NB4 (cell line): ENCODE measurements around the gene SMO.

Experiments
- DNase-seq: peaks from one replicate; pipeline ENCODE4 v3.0.0; 2010; ENCODE audit warnings: low read depth
- H3K4me3 ChIP-seq: one replicate; pipeline ENCODE4 v1.5.1; 2011; ENCODE audit warnings: mild to moderate bottlenecking, low read depth, low read length, moderate library complexity
- MYC ChIP-seq: IDR thresholded peaks from 2 replicates; pipeline ENCODE4 v1.6.1; 2011; ENCODE audit warnings: low read depth, low read length
- POLR2A ChIP-seq: IDR thresholded peaks from 2 replicates; pipeline ENCODE4 v1.6.1; 2011; ENCODE audit warnings: mild to moderate bottlenecking; ENCODE audit not compliant: insufficient read length; ENCODE audit errors: extremely low read depth
- TF ChIP-seq, protein P1 (sequence below): IDR thresholded peaks from one replicate; pipeline ENCODE4 v1.5.1; 2012; ENCODE audit warnings: low read depth, low read length
- TF ChIP-seq, protein P2 (sequence below): IDR thresholded peaks from 2 replicates; pipeline ENCODE4 v1.6.1; 2011; ENCODE audit warnings: low read depth, low read length

Gene SMO

DNA sequence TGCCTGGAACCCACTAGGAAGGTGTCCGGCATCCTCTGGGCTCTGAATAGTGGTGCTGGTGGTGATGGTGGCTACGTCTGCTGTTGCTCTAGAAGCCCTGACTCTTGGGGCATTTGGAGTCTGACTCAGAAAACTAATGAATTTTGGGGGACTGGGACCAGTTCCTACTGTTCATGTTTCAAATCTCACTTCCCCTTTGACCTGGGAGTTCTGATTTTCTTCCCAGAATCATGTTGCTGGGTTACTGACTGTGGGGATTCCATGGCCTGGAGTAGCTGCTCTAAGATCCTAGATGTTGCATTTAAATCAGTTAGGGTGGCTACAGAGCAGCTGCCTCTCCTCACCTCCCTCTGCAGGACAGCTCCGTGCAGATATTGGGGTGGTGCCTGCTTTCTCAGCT, 40.7 kb upstream of the SMO start:
- TF ChIP-seq, protein P1, sequence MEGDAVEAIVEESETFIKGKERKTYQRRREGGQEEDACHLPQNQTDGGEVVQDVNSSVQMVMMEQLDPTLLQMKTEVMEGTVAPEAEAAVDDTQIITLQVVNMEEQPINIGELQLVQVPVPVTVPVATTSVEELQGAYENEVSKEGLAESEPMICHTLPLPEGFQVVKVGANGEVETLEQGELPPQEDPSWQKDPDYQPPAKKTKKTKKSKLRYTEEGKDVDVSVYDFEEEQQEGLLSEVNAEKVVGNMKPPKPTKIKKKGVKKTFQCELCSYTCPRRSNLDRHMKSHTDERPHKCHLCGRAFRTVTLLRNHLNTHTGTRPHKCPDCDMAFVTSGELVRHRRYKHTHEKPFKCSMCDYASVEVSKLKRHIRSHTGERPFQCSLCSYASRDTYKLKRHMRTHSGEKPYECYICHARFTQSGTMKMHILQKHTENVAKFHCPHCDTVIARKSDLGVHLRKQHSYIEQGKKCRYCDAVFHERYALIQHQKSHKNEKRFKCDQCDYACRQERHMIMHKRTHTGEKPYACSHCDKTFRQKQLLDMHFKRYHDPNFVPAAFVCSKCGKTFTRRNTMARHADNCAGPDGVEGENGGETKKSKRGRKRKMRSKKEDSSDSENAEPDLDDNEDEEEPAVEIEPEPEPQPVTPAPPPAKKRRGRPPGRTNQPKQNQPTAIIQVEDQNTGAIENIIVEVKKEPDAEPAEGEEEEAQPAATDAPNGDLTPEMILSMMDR, result no peak
- no peak overlapping the region for H3K4me3 ChIP-seq
- DNase-seq, result no peak

DNA sequence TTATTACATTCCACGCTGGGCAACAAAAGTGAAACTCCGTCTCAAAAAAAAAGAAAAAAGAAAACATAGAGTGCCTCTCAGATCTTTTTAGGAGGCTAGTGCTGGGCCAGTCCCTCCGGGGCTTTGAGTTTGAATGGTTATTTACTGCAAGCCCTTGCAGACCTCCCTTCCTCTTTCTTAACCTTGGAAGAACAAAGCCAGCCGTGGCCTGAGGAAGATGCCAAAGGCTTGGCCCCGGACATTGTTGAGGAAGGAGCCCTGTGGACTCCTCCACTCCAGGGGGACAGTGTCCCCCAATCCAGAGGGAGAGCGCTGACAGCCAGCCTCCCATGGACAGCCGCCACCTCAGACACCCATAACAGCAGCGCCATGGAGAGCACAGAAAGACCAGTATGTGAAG, 38.9 kb upstream of the SMO start:
- peak; percentile 46 for DNase-seq
- H3K4me3 ChIP-seq, result no peak overlapping the region
- TF ChIP-seq MYC, result no peak
- TF ChIP-seq, protein P2, sequence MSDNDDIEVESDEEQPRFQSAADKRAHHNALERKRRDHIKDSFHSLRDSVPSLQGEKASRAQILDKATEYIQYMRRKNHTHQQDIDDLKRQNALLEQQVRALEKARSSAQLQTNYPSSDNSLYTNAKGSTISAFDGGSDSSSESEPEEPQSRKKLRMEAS, result no peak
- no peak for TF ChIP-seq POLR2A
- TF ChIP-seq, protein P1, result no peak

DNA sequence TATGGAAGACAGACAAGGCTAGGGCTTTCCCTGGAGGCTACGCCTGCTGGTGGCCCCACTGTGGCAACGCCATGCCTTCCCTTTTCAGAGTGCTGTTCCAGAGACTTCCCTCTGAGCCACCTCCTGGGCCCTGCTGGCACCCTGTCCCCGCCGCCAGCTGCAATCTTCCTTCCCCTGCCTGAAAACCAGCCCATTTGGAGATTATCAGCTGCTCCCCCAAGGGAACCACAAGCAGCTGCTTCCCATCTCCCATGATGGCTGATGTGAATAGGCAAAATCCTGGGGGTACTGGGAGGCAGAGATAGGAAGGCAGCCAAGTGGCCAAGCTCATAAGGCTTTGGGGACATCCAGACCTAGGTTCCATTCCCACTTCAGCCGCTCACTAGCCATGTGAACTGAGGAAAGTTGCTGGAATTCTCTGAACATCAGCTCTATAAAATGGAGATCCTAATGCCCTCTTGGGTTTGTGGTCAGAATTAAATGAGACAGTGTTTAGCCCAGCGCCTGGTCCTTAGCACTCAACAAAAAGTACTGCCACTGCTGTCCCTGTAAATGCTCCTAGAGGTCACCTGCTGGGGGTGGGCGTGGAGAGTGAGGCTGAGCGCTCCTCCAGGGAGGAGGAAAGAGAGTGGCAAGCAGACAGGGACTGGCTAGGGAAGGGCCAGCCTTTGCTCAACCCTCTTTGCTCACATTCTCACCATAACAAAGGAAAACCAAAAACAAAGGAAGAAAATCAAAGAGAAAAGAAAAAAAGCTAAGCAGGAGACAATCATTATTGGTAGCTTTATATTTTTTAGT, 38.0 kb upstream of the SMO start:
- TF ChIP-seq, protein P1, result no peak
- no peak for TF ChIP-seq POLR2A
- TF ChIP-seq, protein P2, result no peak
- no peak for TF ChIP-seq MYC
- DNase-seq, result no peak
- no peak overlapping the region for H3K4me3 ChIP-seq

DNA sequence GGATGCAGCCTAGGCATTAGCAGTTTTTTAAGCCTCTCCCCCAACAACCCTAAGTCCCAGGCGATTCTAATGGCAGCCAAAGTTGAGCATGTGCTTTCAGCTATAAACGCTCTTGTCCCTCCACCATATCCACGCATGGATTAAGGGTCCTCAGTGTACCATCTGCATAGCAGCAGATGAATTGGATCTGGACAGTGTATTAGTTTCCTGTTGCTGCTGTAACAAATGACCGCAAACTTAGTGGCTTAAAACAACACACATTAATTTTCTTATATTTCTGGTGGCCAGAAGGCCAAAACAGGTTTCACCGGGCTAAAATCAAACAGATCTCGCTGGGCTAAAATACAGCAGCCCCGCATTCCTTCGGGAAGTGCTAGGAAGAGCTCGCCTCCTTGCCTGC, 30.8 kb upstream of the SMO start:
- no peak overlapping the region for H3K4me3 ChIP-seq
- DNase-seq, result no peak
- TF ChIP-seq POLR2A (no peak), MYC (no peak)
- TF ChIP-seq, protein P1, result no peak
- TF ChIP-seq, protein P2, result no peak

DNA sequence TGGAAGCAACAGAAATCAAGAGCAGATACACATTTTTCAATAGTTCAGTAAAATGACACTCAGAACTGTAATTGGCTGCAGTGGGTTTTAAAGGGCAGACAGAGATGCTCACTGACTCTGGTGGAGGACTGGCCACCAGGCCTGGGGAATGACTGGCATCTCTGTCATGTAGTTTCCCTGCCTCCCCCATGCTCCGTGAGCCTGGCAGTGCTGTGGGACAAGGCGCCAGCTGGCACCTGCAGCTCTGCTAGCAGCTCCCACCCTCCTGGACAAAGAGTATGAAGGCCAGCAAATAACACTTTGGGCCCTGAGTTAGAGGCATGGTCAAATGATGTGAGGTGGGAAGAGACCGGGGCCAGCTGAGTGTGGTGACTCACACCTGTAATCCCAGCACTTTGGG, 28.9 kb upstream of the SMO start:
- H3K4me3 ChIP-seq, result no peak overlapping the region
- TF ChIP-seq MYC, result no peak
- TF ChIP-seq POLR2A, result no peak
- TF ChIP-seq, protein P1, result no peak
- TF ChIP-seq, protein P2, result no peak
- DNase-seq, result no peak
